ENCODE results near the gene GBE1. TPM values are rescaled to one million over a fixed set of nuclear protein-coding genes. Genes with fewer than 3 reads are reported as not detected.
A peak's percentile ranks its signal among the peaks of the same experiment; 100 is the strongest.

Gene GBE1
- total and polyA plus RNA-seq, 10 of the 15 experiments (the other 5 are each of a cell fraction or from before 2014, with no cell fraction given) = 21.4 to 62.2 (median 41.5) TPM

DNA sequence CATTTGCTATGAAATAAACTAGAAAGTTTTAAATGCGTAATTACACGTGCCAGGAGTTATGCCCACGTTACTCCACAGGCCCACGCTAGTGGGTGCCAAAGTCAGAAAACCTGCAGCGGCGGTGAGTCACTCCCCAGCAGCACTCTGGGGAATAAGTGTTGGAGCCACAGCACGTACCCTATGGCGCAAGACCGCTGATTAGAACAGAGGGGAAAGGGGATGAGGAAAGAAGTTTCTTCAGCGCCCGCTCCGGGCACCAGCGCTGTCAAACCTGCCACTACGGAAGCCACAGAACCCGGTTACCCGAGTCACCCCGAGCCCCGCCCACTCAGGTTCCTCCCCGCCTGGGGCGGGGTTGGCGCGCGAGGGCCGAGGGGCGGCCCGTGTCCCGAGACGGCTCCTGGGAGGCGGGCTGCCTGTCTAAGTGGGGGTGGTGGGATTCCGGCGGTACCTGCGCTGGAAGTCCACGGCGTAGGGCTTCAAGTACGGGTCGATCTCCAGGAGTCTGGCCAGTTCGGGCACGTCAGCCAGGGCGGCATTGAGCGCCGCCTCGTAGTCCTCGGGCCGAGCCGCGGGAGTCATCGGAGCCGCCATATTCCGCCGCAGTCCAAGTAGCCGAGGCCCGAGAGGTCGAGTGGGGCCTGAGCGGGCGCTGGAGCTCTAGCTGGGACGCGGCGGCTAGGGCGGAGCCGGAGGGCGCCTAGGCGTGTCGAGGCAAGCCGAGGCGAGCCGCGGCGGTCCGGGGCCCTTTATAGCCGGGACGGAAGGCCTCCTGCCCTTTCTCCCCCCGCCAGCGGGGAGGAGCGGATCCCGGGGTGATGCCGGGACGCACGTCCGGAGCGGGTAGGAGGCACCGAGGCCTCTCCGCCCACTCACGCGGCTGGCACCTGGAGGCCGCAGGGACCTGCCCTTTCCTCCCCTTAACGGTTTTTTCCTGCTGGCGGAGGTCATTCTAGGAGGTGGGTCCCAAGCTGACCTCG, at the start of gene GBE1 (continued):
- TF ChIP-seq, protein P1, sequence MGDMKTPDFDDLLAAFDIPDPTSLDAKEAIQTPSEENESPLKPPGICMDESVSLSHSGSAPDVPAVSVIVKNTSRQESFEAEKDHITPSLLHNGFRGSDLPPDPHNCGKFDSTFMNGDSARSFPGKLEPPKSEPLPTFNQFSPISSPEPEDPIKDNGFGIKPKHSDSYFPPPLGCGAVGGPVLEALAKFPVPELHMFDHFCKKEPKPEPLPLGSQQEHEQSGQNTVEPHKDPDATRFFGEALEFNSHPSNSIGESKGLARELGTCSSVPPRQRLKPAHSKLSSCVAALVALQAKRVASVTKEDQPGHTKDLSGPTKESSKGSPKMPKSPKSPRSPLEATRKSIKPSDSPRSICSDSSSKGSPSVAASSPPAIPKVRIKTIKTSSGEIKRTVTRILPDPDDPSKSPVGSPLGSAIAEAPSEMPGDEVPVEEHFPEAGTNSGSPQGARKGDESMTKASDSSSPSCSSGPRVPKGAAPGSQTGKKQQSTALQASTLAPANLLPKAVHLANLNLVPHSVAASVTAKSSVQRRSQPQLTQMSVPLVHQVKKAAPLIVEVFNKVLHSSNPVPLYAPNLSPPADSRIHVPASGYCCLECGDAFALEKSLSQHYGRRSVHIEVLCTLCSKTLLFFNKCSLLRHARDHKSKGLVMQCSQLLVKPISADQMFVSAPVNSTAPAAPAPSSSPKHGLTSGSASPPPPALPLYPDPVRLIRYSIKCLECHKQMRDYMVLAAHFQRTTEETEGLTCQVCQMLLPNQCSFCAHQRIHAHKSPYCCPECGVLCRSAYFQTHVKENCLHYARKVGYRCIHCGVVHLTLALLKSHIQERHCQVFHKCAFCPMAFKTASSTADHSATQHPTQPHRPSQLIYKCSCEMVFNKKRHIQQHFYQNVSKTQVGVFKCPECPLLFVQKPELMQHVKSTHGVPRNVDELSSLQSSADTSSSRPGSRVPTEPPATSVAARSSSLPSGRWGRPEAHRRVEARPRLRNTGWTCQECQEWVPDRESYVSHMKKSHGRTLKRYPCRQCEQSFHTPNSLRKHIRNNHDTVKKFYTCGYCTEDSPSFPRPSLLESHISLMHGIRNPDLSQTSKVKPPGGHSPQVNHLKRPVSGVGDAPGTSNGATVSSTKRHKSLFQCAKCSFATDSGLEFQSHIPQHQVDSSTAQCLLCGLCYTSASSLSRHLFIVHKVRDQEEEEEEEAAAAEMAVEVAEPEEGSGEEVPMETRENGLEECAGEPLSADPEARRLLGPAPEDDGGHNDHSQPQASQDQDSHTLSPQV (IDR thresholded peaks at IDR 0.05) = peak; percentile 26
- 0 out of 2 replicates have a peak, but pooled peaks have one; percentile 6 for TF ChIP-seq IRF4 (IDR thresholded peaks at IDR 0.05; ENCODE audit: low read depth, low read length)
- TF ChIP-seq NR2C1 (IDR thresholded peaks at IDR 0.05) = no peak; the same call in none of the 2 replicates
- no peak; the same call in 1 of the 2 replicates for TF ChIP-seq TBL1XR1 (IDR thresholded peaks at IDR 0.05; ENCODE audit: low read depth, low read length)
- no peak for TF ChIP-seq SMAD1 (IDR thresholded peaks at IDR 0.05; ENCODE audit: low read depth, partially characterized antibody)
- TF ChIP-seq RUNX3 (IDR thresholded peaks at IDR 0.05; ENCODE audit: low read length) = peak; percentile 67
- TF ChIP-seq BMI1 (IDR thresholded peaks at IDR 0.05; ENCODE audit: borderline replicate concordance) = no peak
- TF ChIP-seq HCFC1 (IDR thresholded peaks at IDR 0.05; ENCODE audit: low read length) = peak; percentile 60; the same call in 1 of the 2 replicates
- TF ChIP-seq BACH1 (IDR thresholded peaks at IDR 0.05; ENCODE audit: borderline replicate concordance) = peak; percentile 55
- peak; percentile 64 for TF ChIP-seq TARDBP (IDR thresholded peaks at IDR 0.05; ENCODE audit: borderline replicate concordance)
- TF ChIP-seq RFX5 (IDR thresholded peaks at IDR 0.05; ENCODE audit: low read depth, low read length) = no peak
- TF ChIP-seq, protein P2, sequence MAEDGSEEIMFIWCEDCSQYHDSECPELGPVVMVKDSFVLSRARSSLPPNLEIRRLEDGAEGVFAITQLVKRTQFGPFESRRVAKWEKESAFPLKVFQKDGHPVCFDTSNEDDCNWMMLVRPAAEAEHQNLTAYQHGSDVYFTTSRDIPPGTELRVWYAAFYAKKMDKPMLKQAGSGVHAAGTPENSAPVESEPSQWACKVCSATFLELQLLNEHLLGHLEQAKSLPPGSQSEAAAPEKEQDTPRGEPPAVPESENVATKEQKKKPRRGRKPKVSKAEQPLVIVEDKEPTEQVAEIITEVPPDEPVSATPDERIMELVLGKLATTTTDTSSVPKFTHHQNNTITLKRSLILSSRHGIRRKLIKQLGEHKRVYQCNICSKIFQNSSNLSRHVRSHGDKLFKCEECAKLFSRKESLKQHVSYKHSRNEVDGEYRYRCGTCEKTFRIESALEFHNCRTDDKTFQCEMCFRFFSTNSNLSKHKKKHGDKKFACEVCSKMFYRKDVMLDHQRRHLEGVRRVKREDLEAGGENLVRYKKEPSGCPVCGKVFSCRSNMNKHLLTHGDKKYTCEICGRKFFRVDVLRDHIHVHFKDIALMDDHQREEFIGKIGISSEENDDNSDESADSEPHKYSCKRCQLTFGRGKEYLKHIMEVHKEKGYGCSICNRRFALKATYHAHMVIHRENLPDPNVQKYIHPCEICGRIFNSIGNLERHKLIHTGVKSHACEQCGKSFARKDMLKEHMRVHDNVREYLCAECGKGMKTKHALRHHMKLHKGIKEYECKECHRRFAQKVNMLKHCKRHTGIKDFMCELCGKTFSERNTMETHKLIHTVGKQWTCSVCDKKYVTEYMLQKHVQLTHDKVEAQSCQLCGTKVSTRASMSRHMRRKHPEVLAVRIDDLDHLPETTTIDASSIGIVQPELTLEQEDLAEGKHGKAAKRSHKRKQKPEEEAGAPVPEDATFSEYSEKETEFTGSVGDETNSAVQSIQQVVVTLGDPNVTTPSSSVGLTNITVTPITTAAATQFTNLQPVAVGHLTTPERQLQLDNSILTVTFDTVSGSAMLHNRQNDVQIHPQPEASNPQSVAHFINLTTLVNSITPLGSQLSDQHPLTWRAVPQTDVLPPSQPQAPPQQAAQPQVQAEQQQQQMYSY (CRISPR knock-in tag; IDR thresholded peaks at IDR 0.05) = no peak
- TF ChIP-seq SREBF1 (IDR thresholded peaks at IDR 0.05; ENCODE audit: low read length) = no peak
- no peak for TF ChIP-seq ZZZ3 (IDR thresholded peaks at IDR 0.05; ENCODE audit: control insufficient read depth, insufficient read length, low read depth)
- TF ChIP-seq, protein P3, sequence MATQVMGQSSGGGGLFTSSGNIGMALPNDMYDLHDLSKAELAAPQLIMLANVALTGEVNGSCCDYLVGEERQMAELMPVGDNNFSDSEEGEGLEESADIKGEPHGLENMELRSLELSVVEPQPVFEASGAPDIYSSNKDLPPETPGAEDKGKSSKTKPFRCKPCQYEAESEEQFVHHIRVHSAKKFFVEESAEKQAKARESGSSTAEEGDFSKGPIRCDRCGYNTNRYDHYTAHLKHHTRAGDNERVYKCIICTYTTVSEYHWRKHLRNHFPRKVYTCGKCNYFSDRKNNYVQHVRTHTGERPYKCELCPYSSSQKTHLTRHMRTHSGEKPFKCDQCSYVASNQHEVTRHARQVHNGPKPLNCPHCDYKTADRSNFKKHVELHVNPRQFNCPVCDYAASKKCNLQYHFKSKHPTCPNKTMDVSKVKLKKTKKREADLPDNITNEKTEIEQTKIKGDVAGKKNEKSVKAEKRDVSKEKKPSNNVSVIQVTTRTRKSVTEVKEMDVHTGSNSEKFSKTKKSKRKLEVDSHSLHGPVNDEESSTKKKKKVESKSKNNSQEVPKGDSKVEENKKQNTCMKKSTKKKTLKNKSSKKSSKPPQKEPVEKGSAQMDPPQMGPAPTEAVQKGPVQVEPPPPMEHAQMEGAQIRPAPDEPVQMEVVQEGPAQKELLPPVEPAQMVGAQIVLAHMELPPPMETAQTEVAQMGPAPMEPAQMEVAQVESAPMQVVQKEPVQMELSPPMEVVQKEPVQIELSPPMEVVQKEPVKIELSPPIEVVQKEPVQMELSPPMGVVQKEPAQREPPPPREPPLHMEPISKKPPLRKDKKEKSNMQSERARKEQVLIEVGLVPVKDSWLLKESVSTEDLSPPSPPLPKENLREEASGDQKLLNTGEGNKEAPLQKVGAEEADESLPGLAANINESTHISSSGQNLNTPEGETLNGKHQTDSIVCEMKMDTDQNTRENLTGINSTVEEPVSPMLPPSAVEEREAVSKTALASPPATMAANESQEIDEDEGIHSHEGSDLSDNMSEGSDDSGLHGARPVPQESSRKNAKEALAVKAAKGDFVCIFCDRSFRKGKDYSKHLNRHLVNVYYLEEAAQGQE (IDR thresholded peaks at IDR 0.05; ENCODE audit: low read depth, low read length) = no peak
